Natural killer cell (primary cell): ENCODE measurements around the gene PARD3B. TPM values are rescaled to one million over a fixed set of nuclear protein-coding genes. Genes with fewer than 3 reads are reported as not detected.

Experiments used
- ATAC-seq, 3 donors: fragments of 150-1000 bp in 2 of 3; fragments of 200-7000 bp in 1 of 3; cut with Tn5 transposase; 1 replicate in 1 of 3; 2 replicates in 2 of 3; pipeline ENCODE4 v1.10.0; 2021; ENCODE audit warnings: mild to moderate bottlenecking in 2 of 3, moderate library complexity in 2 of 3
- DNase-seq, 2 donors: peaks; one replicate each; pipeline versions ENCODE4 v3.0.0 to v3.0.0-alpha.2; 2013 to 2021; ENCODE audit warnings: mixed read lengths in 1 of 2
- H3K27ac ChIP-seq: one replicate; pipeline ENCODE4 v1.5.1; 2013; ENCODE audit warnings: mild to moderate bottlenecking, low read length
- H3K27me3 ChIP-seq: one replicate; pipeline ENCODE4 v1.6.1; 2013; ENCODE audit warnings: low read length; ENCODE audit not compliant: control insufficient read depth, insufficient read depth
- H3K36me3 ChIP-seq: one replicate; pipeline ENCODE4 v1.6.1; 2013; ENCODE audit warnings: low read length; ENCODE audit not compliant: control insufficient read depth, insufficient read depth
- H3K4me1 ChIP-seq: one replicate; pipeline ENCODE4 v1.6.1; 2013; ENCODE audit warnings: low read length; ENCODE audit not compliant: control insufficient read depth, insufficient read depth
- H3K4me3 ChIP-seq: one replicate; pipeline ENCODE4 v1.5.1; 2013; ENCODE audit warnings: low read length
- H3K9me3 ChIP-seq: one replicate; pipeline ENCODE4 v1.6.1; 2013; ENCODE audit warnings: low read length; ENCODE audit not compliant: control insufficient read depth, insufficient read depth
- H3K27ac Mint-ChIP-seq, 2 donors: one replicate each; pipeline ENCODE4 v1.8.0; 2022; ENCODE audit warnings: mild to moderate bottlenecking in 2 of 2, mixed read lengths in 2 of 2, moderate library complexity in 1 of 2
- H3K27me3 Mint-ChIP-seq, 2 donors: one replicate each; pipeline ENCODE4 v1.8.0; 2022; ENCODE audit warnings: low read depth in 2 of 2, mixed read lengths in 2 of 2
- H3K36me3 Mint-ChIP-seq: one replicate; pipeline ENCODE4 v1.8.0; 2022; ENCODE audit warnings: mixed read lengths
- H3K4me1 Mint-ChIP-seq, 2 donors: one replicate each; pipeline ENCODE4 v1.8.0; 2022; ENCODE audit warnings: mixed read lengths in 2 of 2
- H3K4me3 Mint-ChIP-seq: one replicate; pipeline ENCODE4 v1.8.0; 2022; ENCODE audit warnings: mild to moderate bottlenecking, moderate library complexity, mixed read lengths
- H3K9me3 Mint-ChIP-seq, 2 donors: one replicate each; pipeline ENCODE4 v1.8.0; 2022; ENCODE audit warnings: mixed read lengths in 2 of 2
- CTCF ChIP-seq: fragments of 200-600 bp; IDR thresholded peaks from one replicate; pipeline ENCODE4 v1.8.0; 2022; ENCODE audit warnings: antibody characterized with exemption
- WGBS: methylation state at CpG from one replicate; pipeline ENCODE4 v1.1.7; 2013; ENCODE audit warnings: missing lambda C conversion rate; ENCODE audit not compliant: insufficient coverage; 5-methylcytosine and 5-hydroxymethylcytosine counted together
- intact Hi-C: fragments of 100-400 bp; cut with micrococcal nuclease; formaldehyde crosslinking; loops from one replicate; pipeline ENCODE4 v1.14.2; 2022
- total RNA-seq, 4 donors: library from RNA; stranded (reverse); fragments of 120-200 nt in 1 of 4; gene quantifications; one replicate each; pipeline versions ENCODE4 v1.2.3 to v1.2.4, GENCODE V29; 2013 to 2022

The PARD3B gene
- total RNA-seq, 3 donors from 2014 or later (not counting 1 experiment from before 2014, with no cell fraction given), result 0.13 to 0.45 TPM; not detected in 1

- Mint-ChIP-seq H3K27me3 (no peaks in the 10 kb centered on the region), H3K27ac (no peak overlapping the region), H3K36me3 (no peaks in the 10 kb centered on the region), H3K4me1 (no peaks in the 10 kb centered on the region), H3K4me3 (no peak overlapping the region), H3K9me3 (no peaks in the 10 kb centered on the region)
- no peak for TF ChIP-seq CTCF
- no peaks in the 10 kb centered on the region for H3K4me1 ChIP-seq
- no peak for ATAC-seq
- no peaks in the 10 kb centered on the region for H3K36me3 ChIP-seq
- no peak overlapping the region for H3K4me3 ChIP-seq
- 83% methylated on average over 1 of the region's 5 CpGs for WGBS
- no peak overlapping the region for H3K27ac ChIP-seq
- no peaks in the 10 kb centered on the region for H3K9me3 ChIP-seq
- DNase-seq, result no peak
- intact Hi-C loops, result no loop called here
- H3K27me3 ChIP-seq, result no peaks in the 10 kb centered on the region
These were observed 616.0 kb downstream of the PARD3B start for GRCh38 chr2:205161156-205161839.

- DNase-seq (no peak), ATAC-seq (no peak)
- no peaks in the 10 kb centered on the region for H3K4me1 ChIP-seq
- no peak for TF ChIP-seq CTCF
- H3K36me3 Mint-ChIP-seq, result no peaks in the 10 kb centered on the region
- H3K9me3 Mint-ChIP-seq, result peaks cover 2 to 6% of the 10 kb centered on the region in 2 donors
- no peaks in the 10 kb centered on the region for H3K36me3 ChIP-seq
- no peaks in the 10 kb centered on the region for H3K4me1 Mint-ChIP-seq
- no peak overlapping the region for H3K27ac ChIP-seq
- H3K4me3 ChIP-seq, result no peak overlapping the region
- WGBS, result 94% methylated on average over 2 of the region's 2 CpGs
- no peak overlapping the region for H3K27ac Mint-ChIP-seq
- intact Hi-C loops, result no loop called here
- no peak overlapping the region for H3K4me3 Mint-ChIP-seq
- H3K9me3 ChIP-seq, result no peaks in the 10 kb centered on the region
- H3K27me3 ChIP-seq, result no peaks in the 10 kb centered on the region
- no peaks in the 10 kb centered on the region for H3K27me3 Mint-ChIP-seq
These were observed 621.5 kb downstream of the PARD3B start for GRCh38 chr2:205166745-205167144.

DNA sequence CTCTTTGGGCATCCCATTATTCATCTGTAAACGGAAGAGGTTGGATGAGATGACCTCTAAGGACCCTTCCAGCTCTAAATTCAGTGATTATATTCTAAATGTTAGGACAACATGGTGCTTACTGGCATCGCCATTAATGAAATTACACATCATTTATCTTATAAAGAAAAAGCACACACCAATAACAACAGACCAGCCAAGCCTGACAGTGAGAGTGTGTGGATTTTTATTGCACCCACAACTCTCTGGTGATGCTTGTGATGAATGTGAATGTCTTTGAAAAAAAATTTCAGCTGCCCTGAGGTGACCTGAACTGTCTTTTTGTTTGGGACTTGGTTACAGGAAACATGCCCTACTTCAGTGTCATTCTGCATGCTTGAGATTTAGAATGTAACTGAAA is 623.7 kb downstream of the PARD3B start:
- no peaks in the 10 kb centered on the region for H3K27me3 ChIP-seq
- Mint-ChIP-seq H3K9me3 (peaks cover 2 to 6% of the 10 kb centered on the region in 2 donors), H3K4me1 (no peaks in the 10 kb centered on the region), H3K27me3 (no peaks in the 10 kb centered on the region), H3K27ac (no peak overlapping the region), H3K36me3 (no peaks in the 10 kb centered on the region), H3K4me3 (no peak overlapping the region)
- intact Hi-C loops, result no loop called here
- no peak overlapping the region for H3K4me3 ChIP-seq
- no peaks in the 10 kb centered on the region for H3K36me3 ChIP-seq
- no peaks in the 10 kb centered on the region for H3K4me1 ChIP-seq
- TF ChIP-seq CTCF, result no peak
- DNase-seq, result no peak
- no peak for ATAC-seq
- H3K9me3 ChIP-seq, result no peaks in the 10 kb centered on the region
- WGBS, result 63% methylated on average over 1 of the region's 2 CpGs
- H3K27ac ChIP-seq, result no peak overlapping the region

- peaks cover 2 to 6% of the 10 kb centered on the region in 2 donors for H3K9me3 Mint-ChIP-seq
- H3K4me1 Mint-ChIP-seq, result no peaks in the 10 kb centered on the region
- no peak overlapping the region for H3K27ac ChIP-seq
- no peaks in the 10 kb centered on the region for H3K36me3 Mint-ChIP-seq
- H3K4me1 ChIP-seq, result no peaks in the 10 kb centered on the region
- no peaks in the 10 kb centered on the region for H3K9me3 ChIP-seq
- ATAC-seq (no peak), DNase-seq (no peak)
- H3K36me3 ChIP-seq, result no peaks in the 10 kb centered on the region
- H3K27me3 Mint-ChIP-seq, result no peaks in the 10 kb centered on the region
- H3K4me3 Mint-ChIP-seq, result no peak overlapping the region
- no peak overlapping the region for H3K4me3 ChIP-seq
- no peaks in the 10 kb centered on the region for H3K27me3 ChIP-seq
- intact Hi-C loops, result no loop called here
- no peak for TF ChIP-seq CTCF
- no peak overlapping the region for H3K27ac Mint-ChIP-seq
- WGBS, result 48% methylated on average over 3 of the region's 3 CpGs
These were observed 624.2 kb downstream of the PARD3B start for GRCh38 chr2:205169464-205169863.
